SK-N-SH treated with all-trans-retinoic acid at 6 μM for 48 hours (cell line): ENCODE results near the gene SLC7A8.

Source experiments
- BACH2 ChIP-seq: fragments of 250-450 bp; sonication (Bioruptor Pico); IDR thresholded peaks from 2 replicates; pipeline ENCODE4 v1.9.0; 2021; ENCODE audit warnings: mild to moderate bottlenecking, borderline replicate concordance
- GLIS3 ChIP-seq: fragments of 250-450 bp; sonication (Bioruptor Pico); IDR thresholded peaks from 2 replicates; pipeline ENCODE4 v1.5.0; 2020; ENCODE audit warnings: mild to moderate bottlenecking, moderate library complexity
- ISL1 ChIP-seq: fragments of 250-450 bp; sonication (Bioruptor Pico); IDR thresholded peaks from 2 replicates; pipeline ENCODE4 v2.1.2; 2022; ENCODE audit warnings: mild to moderate bottlenecking, moderate library complexity
- OSR1 ChIP-seq: fragments of 250-450 bp; sonication (Bioruptor Pico); IDR thresholded peaks from 2 replicates; pipeline ENCODE4 v1.8.0; 2022; ENCODE audit warnings: moderate library complexity, mild to moderate bottlenecking, inconsistent platforms
- PATZ1 ChIP-seq: fragments of 250-450 bp; sonication (Bioruptor Pico); IDR thresholded peaks from 2 replicates; pipeline ENCODE4 v1.8.0; 2020; ENCODE audit warnings: mild to moderate bottlenecking, moderate library complexity, borderline replicate concordance
- PPARA ChIP-seq: fragments of 250-450 bp; sonication (Bioruptor Pico); IDR thresholded peaks from 2 replicates; pipeline ENCODE4 v1.5.0; 2020; ENCODE audit warnings: mild to moderate bottlenecking, borderline replicate concordance
- RARB ChIP-seq: fragments of 250-450 bp; sonication (Bioruptor Pico); IDR thresholded peaks from 2 replicates; pipeline ENCODE4 v1.8.0; 2021; ENCODE audit warnings: mild to moderate bottlenecking, moderate library complexity
- SNAI2 ChIP-seq: fragments of 250-450 bp; sonication (Bioruptor Pico); IDR thresholded peaks from 2 replicates; pipeline ENCODE4 v1.5.0; 2020; ENCODE audit warnings: mild to moderate bottlenecking, moderate library complexity
- TCF4 ChIP-seq: fragments of 250-450 bp; sonication (Bioruptor Pico); IDR thresholded peaks from 2 replicates; pipeline ENCODE4 v1.8.0; 2021; ENCODE audit warnings: mild to moderate bottlenecking, moderate library complexity, borderline replicate concordance
- TSHZ2 ChIP-seq: fragments of 250-450 bp; sonication (Bioruptor Pico); IDR thresholded peaks from 2 replicates; pipeline ENCODE4 v1.5.0; 2020; ENCODE audit warnings: mild to moderate bottlenecking, moderate library complexity
- ZNF565 ChIP-seq: fragments of 450-650 bp; formaldehyde crosslinking; conservative IDR thresholded peaks from 2 replicates; pipeline ENCODE4 v1.5.0; 2020; ENCODE audit warnings: low read depth, mild to moderate bottlenecking, moderate library complexity
- ZNF8 ChIP-seq: fragments of 450-650 bp; formaldehyde crosslinking; IDR thresholded peaks from 2 replicates; pipeline ENCODE4 v1.5.0; 2020; ENCODE audit warnings: mild to moderate bottlenecking, moderate library complexity

- TF ChIP-seq SNAI2 (no peak), ZNF565 (no peak), BACH2 (CRISPR knock-in tag) (no peak), TCF4 (no peak), PPARA (no peak), GLIS3 (CRISPR knock-in tag) (no peak), ZNF8 (CRISPR knock-in tag) (no peak), ISL1 (CRISPR knock-in tag) (no peak), RARB (CRISPR knock-in tag) (no peak), OSR1 (no peak), PATZ1 (no peak), TSHZ2 (CRISPR knock-in tag) (no peak)
These were observed 89.9 kb downstream of the SLC7A8 start for GRCh38 chr14:23093526-23093925.
